K562 (cell line): ENCODE measurements around the gene RASGEF1C. TPM values are rescaled to one million over a fixed set of nuclear protein-coding genes. Genes with fewer than 3 reads are reported as not detected.

Experiments used
- ATAC-seq: fragments of 200-7000 bp; cut with Tn5 transposase; 3 replicates; pipeline ENCODE4 v1.9.1; 2020; ENCODE audit warnings: moderate library complexity
- BruUV-seq: library from RNA; stranded (reverse); fragments of 400-500 nt; replicated peaks from 2 replicates; lab custom pipeline; 2021; lab: Mats Ljungman, UMichigan
- CTCF ChIA-PET: fragments of 300-600 bp; formaldehyde crosslinking; extraction: SDS; loops from one replicate; lab custom pipeline; 2021; ENCODE audit warnings: low intra/inter-chr PET ratio; lab: Yijun Ruan, JAX
- POLR2A ChIA-PET: fragments of 300-600, 350-650 bp; sonication (Branson Sonifier 250); formaldehyde crosslinking; extraction: SDS; loops from one replicate; lab custom pipeline; 2021; ENCODE audit warnings: antibody characterized with exemption, inconsistent platforms; lab: Yijun Ruan, JAX
- DNase-seq, 4 experiments: peaks; one replicate each; pipeline versions ENCODE4 v3.0.0 to v3.0.0-alpha.2; 2011 to 2018; ENCODE audit warnings: low spot score in 3 of 4, mixed read lengths in 3 of 4; ENCODE audit errors: extremely low read depth in 1 of 4
- FAIRE-seq: peaks from 2 replicates; lab custom pipeline; 2011; peaks lifted over from hg19 to GRCh38; lab: Jason Lieb, UNC
- H2AFZ ChIP-seq: 2 replicates; pipeline ENCODE4 v1.6.0; 2011; ENCODE audit warnings: low read depth, low read length, control low read depth, inconsistent platforms
- H3K27ac ChIP-seq: fragments of 200-600 bp; 3 replicates; pipeline ENCODE4 v1.8.0; 2011; ENCODE audit warnings: low read depth, mild to moderate bottlenecking, control low read depth, inconsistent platforms, low read length, moderate library complexity, mixed read lengths; ENCODE audit errors: extremely low read depth
- H3K27me3 ChIP-seq, 2 experiments: fragments of 300-600 bp in 1 of 2; 2 replicates in 1 of 2; 3 replicates in 1 of 2; pipeline versions ENCODE4 v1.6.0 to v1.8.0; 2011; ENCODE audit warnings: inconsistent platforms in 2 of 2, low read length in 2 of 2, mild to moderate bottlenecking in 1 of 2, mixed read lengths in 1 of 2, moderate library complexity in 1 of 2; ENCODE audit not compliant: control insufficient read depth in 2 of 2, insufficient read depth in 2 of 2
- H3K36me3 ChIP-seq: fragments of 300-600 bp; 3 replicates; pipeline ENCODE4 v1.8.0; 2011; ENCODE audit warnings: mild to moderate bottlenecking, low read length, inconsistent platforms; ENCODE audit not compliant: control insufficient read depth, insufficient read depth
- H3K4me1 ChIP-seq, 2 experiments: fragments of 200-600 bp in 1 of 2; replicated peaks in 1 of 2; 2 replicates in 1 of 2; 3 replicates in 1 of 2; pipeline versions ENCODE4 v1.5.1 to v1.8.0; 2011; ENCODE audit warnings: inconsistent platforms in 2 of 2, low read length in 2 of 2, mild to moderate bottlenecking in 1 of 2, mixed read lengths in 1 of 2, moderate library complexity in 1 of 2; ENCODE audit not compliant: control insufficient read depth in 2 of 2, insufficient read depth in 2 of 2
- H3K4me2 ChIP-seq: 2 replicates; pipeline ENCODE4 v1.6.1; 2011; ENCODE audit warnings: low read length, control low read depth, inconsistent platforms, mixed read lengths; ENCODE audit not compliant: insufficient read depth
- H3K4me3 ChIP-seq: fragments of 200-600 bp; sonication (generic), shearing (Covaris generic); 2 replicates; pipeline ENCODE4 v1.5.1; 2016; ENCODE audit warnings: control low read depth, inconsistent platforms
- H3K79me2 ChIP-seq: fragments of 200-600 bp; 3 replicates; pipeline ENCODE4 v1.8.0; 2011; ENCODE audit warnings: low read length, inconsistent platforms; ENCODE audit not compliant: control insufficient read depth, insufficient read depth
- H3K9ac ChIP-seq, 2 experiments: 2 replicates each; pipeline versions ENCODE4 v1.6.0 to v1.6.1; 2011; ENCODE audit warnings: low read depth in 2 of 2, low read length in 2 of 2, control low read depth in 1 of 2, inconsistent platforms in 1 of 2, mild to moderate bottlenecking in 1 of 2, mixed read lengths in 1 of 2; ENCODE audit not compliant: insufficient read depth in 1 of 2
- H3K9me1 ChIP-seq: one replicate; pipeline ENCODE4 v1.6.0; 2011; ENCODE audit warnings: inconsistent platforms, mild to moderate bottlenecking, low read length, moderate library complexity; ENCODE audit not compliant: control insufficient read depth, insufficient read depth
- H3K9me3 ChIP-seq: replicated peaks from 2 replicates; pipeline ENCODE4 v1.5.1; 2011; ENCODE audit warnings: low read depth, low read length, inconsistent platforms; ENCODE audit not compliant: control insufficient read depth, insufficient read depth
- H4K20me1 ChIP-seq: replicated peaks from 2 replicates; pipeline ENCODE4 v1.6.1; 2011; ENCODE audit warnings: low read length, inconsistent platforms, mixed read lengths; ENCODE audit not compliant: control insufficient read depth, insufficient read depth
- ELK3 ChIP-seq: fragments of 450-650 bp; formaldehyde crosslinking; IDR thresholded peaks from 2 replicates; pipeline ENCODE4 v1.4.0; 2020; ENCODE audit warnings: mild to moderate bottlenecking
- FOXM1 ChIP-seq, 2 experiments: fragments of 450-650 bp in 1 of 2; sonication (generic) in 1 of 2; formaldehyde crosslinking in 1 of 2; IDR thresholded peaks; 2 replicates each; pipeline versions ENCODE4 v1.6.1 to v1.9.0; 2017 to 2022; ENCODE audit warnings: low read depth in 2 of 2, mild to moderate bottlenecking in 2 of 2, missing genetic modification reagents in 1 of 2, moderate library complexity in 1 of 2
- ILK ChIP-seq: fragments of 450-650 bp; IDR thresholded peaks from 2 replicates; pipeline ENCODE4 v1.6.1; 2016; ENCODE audit warnings: missing genetic modification characterization, low read depth, mild to moderate bottlenecking, missing compliant biosample characterization, moderate library complexity, borderline replicate concordance
- KDM5B ChIP-seq: fragments of 200-600 bp; sonication (generic); IDR thresholded peaks from 2 replicates; pipeline ENCODE4 v1.6.1; 2012; ENCODE audit warnings: low read depth, mild to moderate bottlenecking, moderate library complexity, low read length, control low read depth, inconsistent platforms; ENCODE audit not compliant: insufficient replicate concordance
- MCM2 ChIP-seq: fragments of 450-650 bp; IDR thresholded peaks from 2 replicates; pipeline ENCODE4 v1.6.1; 2017; ENCODE audit warnings: low read depth, mild to moderate bottlenecking
- NEUROD1 ChIP-seq: fragments of 150-350 bp; IDR thresholded peaks from 2 replicates; pipeline ENCODE4 v1.6.1; 2014; ENCODE audit warnings: borderline replicate concordance, low read length, low read depth; ENCODE audit not compliant: partially characterized antibody
- TSC22D4 ChIP-seq: fragments of 450-650 bp; IDR thresholded peaks from 2 replicates; pipeline ENCODE4 v1.6.1; 2016; ENCODE audit warnings: missing genetic modification characterization, missing biosample characterization, control low read depth
- ZC3H11A ChIP-seq: IDR thresholded peaks from 2 replicates; pipeline ENCODE4 v1.6.1; 2012; ENCODE audit warnings: low read depth, low read length, improper control_type of control experiment
- ZNF140 ChIP-seq: fragments of 250-450 bp; sonication (Bioruptor Pico); IDR thresholded peaks from 2 replicates; pipeline ENCODE4 v1.8.0; 2021; ENCODE audit warnings: moderate library complexity, mild to moderate bottlenecking, inconsistent platforms
- ZNF263 ChIP-seq: sonication (generic); formaldehyde crosslinking; IDR thresholded peaks from 2 replicates; pipeline ENCODE4 v1.8.0; 2022; ENCODE audit warnings: mild to moderate bottlenecking, missing genetic modification reagents, borderline replicate concordance
- WGBS: fragments of 100-300 bp; shearing (Covaris generic); methylation state at CpG from one replicate; pipeline ENCODE4 v1.1.6; 2016; ENCODE audit warnings: low coverage, mixed read lengths; ENCODE audit not compliant: insufficient coverage; ENCODE audit errors: missing lambda C conversion rate; 5-methylcytosine and 5-hydroxymethylcytosine counted together
- in situ Hi-C: fragments of 300-500 bp; cut with MboI; formaldehyde crosslinking; loops from 4 replicates; pipeline ENCODE4 v1.15.0; 2018; ENCODE audit warnings: inconsistent platforms, mixed read lengths
- intact Hi-C: fragments of 100-400 bp; cut with micrococcal nuclease; formaldehyde crosslinking; loops from 2 replicates; pipeline ENCODE4 v1.14.2; 2022
- polyA plus RNA-seq, 8 experiments: library from polyadenylated mRNA; depleted of rRNA in 4 of 8; stranded (reverse) in 5 of 8; unstranded in 3 of 8; fragments of >200 nt; fragmentation: Nextera tagmentation in 2 of 8; fragmentation: Illumina TruSeq in 1 of 8; extraction: Ambion mirVana in 2 of 8; extraction: Trizol in 1 of 8; gene quantifications; 2 replicates each; pipeline versions ENCODE4 v1.2.1 to v1.2.3, GENCODE V29; 2011 to 2014; ENCODE audit warnings: inconsistent platforms in 1 of 8, missing spikeins in 1 of 8
- total RNA-seq, 7 experiments: library from RNA; depleted of rRNA in 6 of 7; stranded (reverse); fragments of >200 nt in 6 of 7; fragmentation: Illumina TruSeq in 2 of 7; extraction: Trizol in 2 of 7; gene quantifications; 2 replicates each; pipeline versions ENCODE4 v1.2.1 to v1.2.3, GENCODE V29; 2011 to 2021; ENCODE audit warnings: low replicate concordance in 1 of 7
- TF ChIP-seq, protein P1 (sequence below): fragments of 250-450 bp; sonication (Bioruptor Pico); IDR thresholded peaks from 2 replicates; pipeline ENCODE4 v1.8.0; 2022; ENCODE audit warnings: inconsistent platforms

RASGEF1C gene
- total and polyA plus RNA-seq, 9 of the 15 experiments (the other 6 are each of a cell fraction or from before 2014, with no cell fraction given) = 0.04 to 1.1 (median 0.21) TPM; not detected in 4

DNA sequence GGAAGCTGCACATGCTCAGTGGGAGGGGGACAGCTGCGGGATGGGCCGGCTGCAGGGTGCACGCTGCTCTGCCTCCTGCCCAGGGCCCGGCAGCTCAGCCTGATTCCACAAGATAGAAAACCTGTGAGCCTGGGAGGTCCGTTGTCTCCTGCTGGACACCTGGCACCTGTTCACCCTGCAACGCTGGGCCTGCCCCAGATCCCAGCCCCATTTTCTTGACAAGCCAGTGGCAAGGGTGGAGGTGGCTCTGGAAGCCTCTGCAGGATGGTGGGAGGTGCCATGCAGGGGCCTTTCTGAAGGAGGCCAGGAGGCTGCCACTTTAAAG lies 69.3 kb downstream of the RASGEF1C start:
- no peak for TF ChIP-seq ELK3 (CRISPR knock-in tag)
- TF ChIP-seq ZC3H11A = no peak
- TF ChIP-seq, all 486 proteins: peak for 0
- ATAC-seq (no peak), DNase-seq (no peak), FAIRE-seq (no peak)
- POLR2A ChIA-PET = interaction anchor here (0.6 to 1.0 kb wide), 3 partner anchors 9 to 919 kb away, joined by 3 to 4 read pairs (median 4); no protein-coding TSS in a partner anchor
- peaks cover 8 to 59% of the 10 kb centered on the region in 2 experiments; a peak in 4 of 5 replicates for H3K27me3 ChIP-seq
- no peaks in the 10 kb centered on the region for H4K20me1 ChIP-seq
- 0% methylated on average over 6 of the region's 6 CpGs for WGBS
- H3K36me3 ChIP-seq = no peaks in the 10 kb centered on the region
- no TSS peak for BruUV-seq
- H3K9me1 ChIP-seq = no peaks in the 10 kb centered on the region
- H3K27ac ChIP-seq = no peak overlapping the region
- H3K79me2 ChIP-seq = no peaks in the 10 kb centered on the region
- H2AFZ ChIP-seq = no peak overlapping the region
- H3K9me3 ChIP-seq = peaks cover 2% of the 10 kb centered on the region; the same call in 1 of the 2 replicates
- H3K4me1 ChIP-seq = peaks cover 0 to 20% of the 10 kb centered on the region in 2 experiments; a peak in 2 of 5 replicates
- no peak overlapping the region for H3K9ac ChIP-seq
- in situ Hi-C loops (no loop called here), intact Hi-C loops (no loop called here)
- no peak overlapping the region for H3K4me3 ChIP-seq
- H3K4me2 ChIP-seq = no peak overlapping the region
- CTCF ChIA-PET = no interaction called here

GRCh38 chr5:180138976-180139730 lies 69.9 kb downstream of the RASGEF1C start:
- ATAC-seq (no peak), FAIRE-seq (no peak)
- peaks cover 0 to 20% of the 10 kb centered on the region in 2 experiments; a peak in 2 of 5 replicates for H3K4me1 ChIP-seq
- TF ChIP-seq TSC22D4 (tag) (no peak), ZNF140 (CRISPR knock-in tag) (no peak), FOXM1 (IDR thresholded peaks at IDR 0.05; ENCODE audit: low read depth) (no peak), FOXM1 (CRISPR knock-in tag; IDR thresholded peaks at IDR 0.05; ENCODE audit: low read depth) (no peak), ZNF263 (no peak), NEUROD1 (no peak), MCM2 (no peak), ILK (no peak), KDM5B (no peak)
- TF ChIP-seq, protein P1, sequence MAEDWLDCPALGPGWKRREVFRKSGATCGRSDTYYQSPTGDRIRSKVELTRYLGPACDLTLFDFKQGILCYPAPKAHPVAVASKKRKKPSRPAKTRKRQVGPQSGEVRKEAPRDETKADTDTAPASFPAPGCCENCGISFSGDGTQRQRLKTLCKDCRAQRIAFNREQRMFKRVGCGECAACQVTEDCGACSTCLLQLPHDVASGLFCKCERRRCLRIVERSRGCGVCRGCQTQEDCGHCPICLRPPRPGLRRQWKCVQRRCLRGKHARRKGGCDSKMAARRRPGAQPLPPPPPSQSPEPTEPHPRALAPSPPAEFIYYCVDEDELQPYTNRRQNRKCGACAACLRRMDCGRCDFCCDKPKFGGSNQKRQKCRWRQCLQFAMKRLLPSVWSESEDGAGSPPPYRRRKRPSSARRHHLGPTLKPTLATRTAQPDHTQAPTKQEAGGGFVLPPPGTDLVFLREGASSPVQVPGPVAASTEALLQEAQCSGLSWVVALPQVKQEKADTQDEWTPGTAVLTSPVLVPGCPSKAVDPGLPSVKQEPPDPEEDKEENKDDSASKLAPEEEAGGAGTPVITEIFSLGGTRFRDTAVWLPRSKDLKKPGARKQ (CRISPR knock-in tag) = no peak

More at GRCh38 chr5:180138976-180139730, 69.9 kb downstream of the RASGEF1C start:
- BruUV-seq = no TSS peak
- no peaks in the 10 kb centered on the region for H3K79me2 ChIP-seq
- no peak overlapping the region for H2AFZ ChIP-seq
- no peak for DNase-seq
- 2% methylated on average over 9 of the region's 11 CpGs for WGBS
- no peak overlapping the region for H3K27ac ChIP-seq
- no peak overlapping the region for H3K4me2 ChIP-seq
- H4K20me1 ChIP-seq = no peaks in the 10 kb centered on the region
- H3K4me3 ChIP-seq = no peak overlapping the region
- peaks cover 2% of the 10 kb centered on the region; the same call in 1 of the 2 replicates for H3K9me3 ChIP-seq
- H3K36me3 ChIP-seq = no peaks in the 10 kb centered on the region
- ChIA-PET POLR2A (interaction anchor here (0.6 to 1.0 kb wide), 5 partner anchors 10 to 1479 kb away, joined by 3 to 4 read pairs (median 4); no protein-coding TSS in a partner anchor), CTCF (no interaction called here)
- H3K9me1 ChIP-seq = no peaks in the 10 kb centered on the region
- H3K9ac ChIP-seq = no peak overlapping the region; a peak in 1 of 4 replicates
- H3K27me3 ChIP-seq = peaks cover 7 to 59% of the 10 kb centered on the region in 2 experiments; a peak in 4 of 5 replicates
- intact Hi-C loops (no loop called here), in situ Hi-C loops (no loop called here)
